Neural progenitor cell (in vitro differentiated cells): ENCODE measurements around the gene ZAP70. TPM values are rescaled to one million over a fixed set of nuclear protein-coding genes. Genes with fewer than 3 reads are reported as not detected.

ENCODE experiments used
- DNase-seq: peaks from one replicate; pipeline ENCODE4 v3.0.0-alpha.2; 2016; ENCODE audit warnings: low spot score
- H2AFZ ChIP-seq: fragments of 200-600 bp; sonication (generic); replicated peaks from 2 replicates; pipeline ENCODE4 v1.6.1; 2016; ENCODE audit warnings: antibody characterized with exemption
- H3F3A ChIP-seq: fragments of 200-600 bp; sonication (generic); 2 replicates; pipeline ENCODE4 v1.6.1; 2016; ENCODE audit warnings: antibody characterized with exemption, low read depth
- H3K27ac ChIP-seq: fragments of 200-600 bp; sonication (generic); 2 replicates; pipeline ENCODE4 v1.5.1; 2016; ENCODE audit warnings: mild to moderate bottlenecking
- H3K27me3 ChIP-seq: fragments of 200-600 bp; sonication (generic); 2 replicates; pipeline ENCODE4 v1.6.1; 2016; ENCODE audit warnings: mild to moderate bottlenecking, moderate library complexity
- H3K36me3 ChIP-seq: fragments of 200-600 bp; sonication (generic); 2 replicates; pipeline ENCODE4 v1.5.1; 2016
- H3K4me1 ChIP-seq: fragments of 200-600 bp; sonication (generic); 2 replicates; pipeline ENCODE4 v1.6.1; 2016; ENCODE audit warnings: mixed run types
- H3K4me2 ChIP-seq: fragments of 200-600 bp; sonication (generic); 2 replicates; pipeline ENCODE4 v1.6.1; 2016
- H3K4me3 ChIP-seq: fragments of 200-600 bp; sonication (generic); 2 replicates; pipeline ENCODE4 v1.5.1; 2016
- H3K79me2 ChIP-seq: fragments of 200-600 bp; sonication (generic); 2 replicates; pipeline ENCODE4 v1.6.1; 2016; ENCODE audit warnings: low read depth
- H3K9ac ChIP-seq: fragments of 200-600 bp; sonication (generic); 2 replicates; pipeline ENCODE4 v1.6.1; 2016
- H3K9me3 ChIP-seq: fragments of 200-600 bp; sonication (generic); 2 replicates; pipeline ENCODE4 v1.5.1; 2016; ENCODE audit warnings: low read depth
- H4K20me1 ChIP-seq: fragments of 200-600 bp; sonication (generic); 2 replicates; pipeline ENCODE4 v1.6.1; 2016; ENCODE audit warnings: low read depth
- H3K27ac Mint-ChIP-seq: 3 replicates; pipeline ENCODE4 v1.8.0; 2021; ENCODE audit warnings: mixed read lengths
- H3K27me3 Mint-ChIP-seq: 2 replicates; pipeline ENCODE4 v1.8.0; 2022; ENCODE audit warnings: low read depth, mild to moderate bottlenecking, inconsistent platforms, moderate library complexity, mixed read lengths; ENCODE audit not compliant: insufficient read depth
- H3K36me3 Mint-ChIP-seq: 3 replicates; pipeline ENCODE4 v1.8.0; 2021; ENCODE audit warnings: mixed read lengths
- H3K4me1 Mint-ChIP-seq: 3 replicates; pipeline ENCODE4 v1.8.0; 2021; ENCODE audit warnings: mixed read lengths
- H3K4me3 Mint-ChIP-seq: 3 replicates; pipeline ENCODE4 v1.8.0; 2021; ENCODE audit warnings: mild to moderate bottlenecking, moderate library complexity, mixed read lengths
- H3K9me3 Mint-ChIP-seq: 3 replicates; pipeline ENCODE4 v1.8.0; 2020; ENCODE audit warnings: mixed read lengths
- EZH2 ChIP-seq: fragments of 200-600 bp; sonication (generic); IDR thresholded peaks from 2 replicates; pipeline ENCODE4 v1.6.1; 2017; ENCODE audit warnings: antibody characterized with exemption, mild to moderate bottlenecking, moderate library complexity
- EZH2phosphoT487 ChIP-seq: fragments of 200-600 bp; sonication (generic); IDR thresholded peaks from 2 replicates; pipeline ENCODE4 v1.6.1; 2017; ENCODE audit warnings: antibody characterized with exemption
- total RNA-seq: library from RNA; depleted of rRNA; stranded (reverse); fragments of >200 nt; gene quantifications from 2 replicates; pipeline ENCODE4 v1.2.3, GENCODE V29; 2015; ENCODE audit warnings: low replicate concordance
- TF ChIP-seq, protein P1 (sequence below): fragments of 200-600 bp; sonication (generic); IDR thresholded peaks from 2 replicates; pipeline ENCODE4 v1.5.1; 2017; ENCODE audit warnings: antibody characterized with exemption, mild to moderate bottlenecking

ZAP70 gene
- total RNA-seq, 1 donor from 2014 or later: not detected

DNA sequence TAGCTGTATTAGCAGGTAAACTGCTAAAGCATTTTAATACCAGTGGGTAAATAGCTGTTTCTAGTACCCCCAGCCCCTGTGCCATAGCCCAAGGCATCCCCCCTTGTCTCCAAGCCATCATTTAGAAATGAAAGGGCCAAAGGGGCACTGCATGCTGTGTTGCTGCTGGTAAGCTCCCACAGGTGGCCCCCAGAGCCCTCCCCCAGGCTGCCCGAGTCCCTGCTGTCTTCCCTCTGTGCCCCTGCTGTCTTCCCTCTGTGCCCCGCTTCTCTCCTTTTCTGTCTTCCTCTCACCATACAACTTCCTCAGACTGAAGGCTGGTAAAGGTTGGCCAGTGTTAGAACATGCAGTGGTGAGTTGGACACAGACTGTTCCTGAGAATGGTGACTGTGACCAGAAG lies 42.1 kb downstream of the ZAP70 start:
- no peaks in the 10 kb centered on the region for H3K79me2 ChIP-seq
- H3K9ac ChIP-seq: no peak overlapping the region
- no peak overlapping the region for H2AFZ ChIP-seq
- peaks cover 21% of the 10 kb centered on the region for H3K36me3 Mint-ChIP-seq
- H3K4me3 Mint-ChIP-seq: no peak overlapping the region
- H3K4me2 ChIP-seq: no peak overlapping the region
- H3K27me3 Mint-ChIP-seq: peaks cover 9% of the 10 kb centered on the region
- no peaks in the 10 kb centered on the region for H3K27me3 ChIP-seq
- no peak overlapping the region for H3K27ac ChIP-seq
- no peak overlapping the region for H3K4me3 ChIP-seq
- peaks cover 17% of the 10 kb centered on the region for H3K4me1 ChIP-seq
- no peak for DNase-seq
- no peaks in the 10 kb centered on the region for H3K9me3 ChIP-seq
- H3K36me3 ChIP-seq: no peaks in the 10 kb centered on the region
- H3K4me1 Mint-ChIP-seq: peaks cover 19% of the 10 kb centered on the region
- H3F3A ChIP-seq: peaks cover 3% of the 10 kb centered on the region
- H4K20me1 ChIP-seq: no peaks in the 10 kb centered on the region
- H3K27ac Mint-ChIP-seq: no peak overlapping the region
- no peak for TF ChIP-seq EZH2
- TF ChIP-seq, protein P1, sequence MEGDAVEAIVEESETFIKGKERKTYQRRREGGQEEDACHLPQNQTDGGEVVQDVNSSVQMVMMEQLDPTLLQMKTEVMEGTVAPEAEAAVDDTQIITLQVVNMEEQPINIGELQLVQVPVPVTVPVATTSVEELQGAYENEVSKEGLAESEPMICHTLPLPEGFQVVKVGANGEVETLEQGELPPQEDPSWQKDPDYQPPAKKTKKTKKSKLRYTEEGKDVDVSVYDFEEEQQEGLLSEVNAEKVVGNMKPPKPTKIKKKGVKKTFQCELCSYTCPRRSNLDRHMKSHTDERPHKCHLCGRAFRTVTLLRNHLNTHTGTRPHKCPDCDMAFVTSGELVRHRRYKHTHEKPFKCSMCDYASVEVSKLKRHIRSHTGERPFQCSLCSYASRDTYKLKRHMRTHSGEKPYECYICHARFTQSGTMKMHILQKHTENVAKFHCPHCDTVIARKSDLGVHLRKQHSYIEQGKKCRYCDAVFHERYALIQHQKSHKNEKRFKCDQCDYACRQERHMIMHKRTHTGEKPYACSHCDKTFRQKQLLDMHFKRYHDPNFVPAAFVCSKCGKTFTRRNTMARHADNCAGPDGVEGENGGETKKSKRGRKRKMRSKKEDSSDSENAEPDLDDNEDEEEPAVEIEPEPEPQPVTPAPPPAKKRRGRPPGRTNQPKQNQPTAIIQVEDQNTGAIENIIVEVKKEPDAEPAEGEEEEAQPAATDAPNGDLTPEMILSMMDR: no peak
- TF ChIP-seq EZH2phosphoT487: no peak
- H3K9me3 Mint-ChIP-seq: no peaks in the 10 kb centered on the region

DNA sequence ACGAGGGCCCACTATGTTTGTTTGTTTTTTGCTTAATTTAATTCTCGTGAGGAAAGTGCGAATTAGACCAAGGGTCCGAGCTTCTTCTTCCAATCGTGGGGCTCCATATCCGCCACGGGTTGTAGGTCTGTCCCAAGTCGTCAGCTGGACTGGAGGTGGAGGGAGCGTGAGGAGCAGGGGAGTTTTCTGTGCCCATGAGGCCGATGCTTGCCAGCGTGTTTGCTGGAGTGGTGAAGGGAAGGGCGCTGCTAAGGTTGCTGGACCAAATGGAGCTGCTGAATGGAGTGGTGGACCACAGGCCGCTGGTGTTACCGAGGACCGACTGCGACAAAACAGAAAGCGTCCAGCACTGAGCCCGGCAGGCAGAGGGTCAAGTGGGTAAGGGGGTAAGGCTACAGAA lies 43.7 kb downstream of the ZAP70 start:
- Histone ChIP-seq H3K36me3 (no peaks in the 10 kb centered on the region), H2AFZ (no peak overlapping the region), H3K4me2 (no peak overlapping the region), H4K20me1 (no peaks in the 10 kb centered on the region), H3K27ac (no peak overlapping the region), H3K27me3 (no peaks in the 10 kb centered on the region), H3K4me3 (no peak overlapping the region), H3K9me3 (no peaks in the 10 kb centered on the region), H3K9ac (no peak overlapping the region), H3F3A (peaks cover 3% of the 10 kb centered on the region), H3K79me2 (no peaks in the 10 kb centered on the region), H3K4me1 (peaks cover 9% of the 10 kb centered on the region)
- no peaks in the 10 kb centered on the region for H3K9me3 Mint-ChIP-seq
- no peak overlapping the region for H3K27ac Mint-ChIP-seq
- DNase-seq: no peak
- H3K36me3 Mint-ChIP-seq: peaks cover 25% of the 10 kb centered on the region
- no peak for TF ChIP-seq EZH2phosphoT487
- no peak for TF ChIP-seq EZH2
- TF ChIP-seq, protein P1: no peak
- no peak overlapping the region for H3K4me3 Mint-ChIP-seq
- H3K4me1 Mint-ChIP-seq: peaks cover 12% of the 10 kb centered on the region
- peaks cover 7% of the 10 kb centered on the region for H3K27me3 Mint-ChIP-seq

DNA sequence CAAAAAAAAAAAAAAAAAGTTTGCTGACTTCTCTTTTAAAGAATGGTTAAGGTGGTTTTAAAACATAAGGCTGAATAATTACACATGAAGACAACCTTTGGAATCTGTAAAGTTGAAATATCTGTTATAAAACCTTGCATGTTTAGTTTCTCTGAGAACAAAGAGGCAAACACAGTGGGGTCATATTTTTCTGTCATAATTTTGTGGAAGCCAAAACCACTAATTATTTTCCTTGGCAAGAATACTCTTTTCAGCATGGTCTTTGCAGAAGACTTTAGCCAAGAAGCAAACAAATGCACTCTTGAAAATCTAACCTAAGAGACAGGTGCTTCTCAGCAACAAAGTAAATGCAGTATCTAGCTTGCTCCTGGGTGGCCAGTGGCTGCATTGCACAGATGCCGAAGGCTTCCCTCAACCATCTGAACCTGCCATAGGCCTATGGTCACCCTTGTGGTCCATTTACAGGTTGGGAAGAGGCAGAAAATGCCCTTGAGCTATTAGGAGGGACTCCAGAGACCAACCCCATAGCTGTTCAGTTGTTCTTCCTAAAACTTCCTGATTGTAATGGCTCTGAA lies 44.8 kb downstream of the ZAP70 start:
- Histone ChIP-seq H3K36me3 (no peaks in the 10 kb centered on the region), H4K20me1 (no peaks in the 10 kb centered on the region)

More for the DNA sequence above, 44.8 kb downstream of the ZAP70 start:
- H3F3A ChIP-seq: peaks cover 3% of the 10 kb centered on the region
- no peak overlapping the region for H3K4me3 Mint-ChIP-seq
- TF ChIP-seq EZH2 (no peak), EZH2phosphoT487 (no peak)
- TF ChIP-seq, protein P1: no peak
- no peaks in the 10 kb centered on the region for H3K27me3 ChIP-seq
- no peak for DNase-seq
- peaks cover under 1% of the 10 kb centered on the region for H3K4me1 Mint-ChIP-seq
- H3K27ac ChIP-seq: no peak overlapping the region
- H2AFZ ChIP-seq: no peak overlapping the region
- no peaks in the 10 kb centered on the region for H3K9me3 ChIP-seq
- H3K79me2 ChIP-seq: no peaks in the 10 kb centered on the region
- no peaks in the 10 kb centered on the region for H3K4me1 ChIP-seq
- H3K9ac ChIP-seq: no peak overlapping the region
- H3K27me3 Mint-ChIP-seq: peaks cover 7% of the 10 kb centered on the region
- H3K9me3 Mint-ChIP-seq: no peaks in the 10 kb centered on the region
- H3K4me2 ChIP-seq: no peak overlapping the region
- peaks cover 27% of the 10 kb centered on the region for H3K36me3 Mint-ChIP-seq
- no peak overlapping the region for H3K27ac Mint-ChIP-seq
- H3K4me3 ChIP-seq: no peak overlapping the region
